Endothelial cell of umbilical vein (primary cell): Measurements from ENCODE around the gene LPP. TPM values are rescaled to one million over a fixed set of nuclear protein-coding genes. Genes with fewer than 3 reads are reported as not detected.

ENCODE experiments used
- BruUV-seq: library from RNA; stranded (reverse); fragments of 400-500 nt; replicated peaks from 2 replicates; lab custom pipeline; 2021; lab: Mats Ljungman, UMichigan
- CTCF ChIA-PET: fragments of 300-600, 350-600 bp; sonication (Branson Sonifier 250); formaldehyde crosslinking; loops from one replicate; lab custom pipeline; 2021; ENCODE audit warnings: antibody characterized with exemption, inconsistent platforms; lab: Charles Lee
- POLR2A ChIA-PET: fragments of 300-600, 350-600 bp; sonication (Branson Sonifier 250); formaldehyde crosslinking; loops from one replicate; lab custom pipeline; 2021; ENCODE audit warnings: antibody characterized with exemption, inconsistent platforms; lab: Charles Lee
- DNase-seq: peaks from one replicate; pipeline ENCODE4 v3.0.0-alpha.2; 2011; ENCODE audit warnings: low read depth, low spot score
- FAIRE-seq: peaks from 2 replicates; lab custom pipeline; 2011; peaks lifted over from hg19 to GRCh38; lab: Jason Lieb, UNC
- H2AFZ ChIP-seq: 2 replicates; pipeline ENCODE4 v1.6.0; 2012; ENCODE audit warnings: low read depth, low read length, control low read depth, inconsistent platforms
- H3K27ac ChIP-seq: 2 replicates; pipeline ENCODE4 v1.5.1; 2011; ENCODE audit warnings: low read depth, mild to moderate bottlenecking, control low read depth, low read length, moderate library complexity; ENCODE audit not compliant: insufficient read depth
- H3K27me3 ChIP-seq, 2 experiments: 2 replicates each; pipeline versions ENCODE4 v1.6.0 to v1.6.1; 2011; ENCODE audit warnings: low read length in 2 of 2, mixed read lengths in 1 of 2; ENCODE audit not compliant: control insufficient read depth in 2 of 2, insufficient read depth in 2 of 2
- H3K36me3 ChIP-seq, 2 experiments: 2 replicates in 1 of 2; 3 replicates in 1 of 2; pipeline ENCODE4 v1.5.1; 2011; ENCODE audit warnings: low read length in 2 of 2, mild to moderate bottlenecking in 1 of 2, moderate library complexity in 1 of 2; ENCODE audit not compliant: control insufficient read depth in 2 of 2, insufficient read depth in 2 of 2; ENCODE audit errors: extremely low read depth in 1 of 2
- H3K4me1 ChIP-seq: 3 replicates; pipeline ENCODE4 v1.5.1; 2011; ENCODE audit warnings: mild to moderate bottlenecking, low read length; ENCODE audit not compliant: control insufficient read depth, insufficient read depth; ENCODE audit errors: extremely low read depth
- H3K4me2 ChIP-seq: 2 replicates; pipeline ENCODE4 v1.6.1; 2011; ENCODE audit warnings: low read length, control low read depth, mixed read lengths; ENCODE audit not compliant: insufficient read depth
- H3K4me3 ChIP-seq, 3 experiments: fragments of 200-600 bp in 1 of 3; sonication (generic), shearing (Covaris generic) in 1 of 3; replicated peaks in 1 of 3; 2 replicates each; pipeline ENCODE4 v1.5.1; 2011 to 2016; ENCODE audit warnings: control low read depth in 3 of 3, low read length in 3 of 3, mild to moderate bottlenecking in 2 of 3, inconsistent platforms in 1 of 3, low read depth in 1 of 3, moderate library complexity in 1 of 3; ENCODE audit not compliant: insufficient read depth in 1 of 3
- H3K79me2 ChIP-seq: 2 replicates; pipeline ENCODE4 v1.6.0; 2012; ENCODE audit warnings: low read length, inconsistent platforms; ENCODE audit not compliant: control insufficient read depth, insufficient read depth
- H3K9ac ChIP-seq: replicated peaks from 2 replicates; pipeline ENCODE3; 2011; ENCODE audit warnings: low read length, control low read depth; ENCODE audit not compliant: insufficient read depth; ENCODE audit errors: extremely low read depth
- H3K9me1 ChIP-seq: replicated peaks from 3 replicates; pipeline ENCODE4 v1.6.0; 2011; ENCODE audit warnings: mild to moderate bottlenecking, low read length; ENCODE audit not compliant: control insufficient read depth, insufficient read depth; ENCODE audit errors: extremely low read depth
- H3K9me3 ChIP-seq: replicated peaks from 2 replicates; pipeline ENCODE4 v1.5.1; 2012; ENCODE audit warnings: low read length, inconsistent platforms; ENCODE audit not compliant: control insufficient read depth, insufficient read depth
- H4K20me1 ChIP-seq: replicated peaks from 2 replicates; pipeline ENCODE3; 2011; ENCODE audit warnings: mild to moderate bottlenecking, low read length; ENCODE audit not compliant: control insufficient read depth, insufficient read depth; ENCODE audit errors: extremely low read depth
- EZH2 ChIP-seq: IDR thresholded peaks from 2 replicates; pipeline ENCODE4 v1.6.1; 2012; ENCODE audit warnings: borderline replicate concordance, low read depth, mild to moderate bottlenecking, moderate library complexity, low read length, inconsistent platforms; ENCODE audit not compliant: severe bottlenecking
- FOS ChIP-seq: IDR thresholded peaks from 2 replicates; pipeline ENCODE4 v1.6.1; 2011; ENCODE audit warnings: mild to moderate bottlenecking, low read length, moderate library complexity, borderline replicate concordance; ENCODE audit not compliant: insufficient read depth
- GATA2 ChIP-seq: IDR thresholded peaks from 2 replicates; pipeline ENCODE4 v1.7.0; 2011; ENCODE audit warnings: low read depth, mild to moderate bottlenecking, moderate library complexity, mixed read lengths, low read length; ENCODE audit not compliant: insufficient read length, insufficient read depth
- JUN ChIP-seq: IDR thresholded peaks from 2 replicates; pipeline ENCODE4 v1.6.1; 2011; ENCODE audit warnings: borderline replicate concordance, low read depth; ENCODE audit not compliant: insufficient read length, insufficient read depth
- MYC ChIP-seq: IDR thresholded peaks from one replicate; pipeline ENCODE4 v1.6.1; 2011; ENCODE audit warnings: mild to moderate bottlenecking, low read depth, low read length
- POLR2A ChIP-seq: IDR thresholded peaks from 2 replicates; pipeline ENCODE4 v1.6.1; 2012; ENCODE audit warnings: low read depth, mild to moderate bottlenecking, control low read depth, low read length
- POLR2AphosphoS5 ChIP-seq: IDR thresholded peaks from 2 replicates; pipeline ENCODE4 v1.6.1; 2012; ENCODE audit warnings: low read depth, mild to moderate bottlenecking, control low read depth, low read length, moderate library complexity; ENCODE audit not compliant: insufficient read depth
- dilution Hi-C: fragments of 300-500 bp; cut with MboI; formaldehyde crosslinking; loops from one replicate; pipeline ENCODE4 v1.15.0; 2019; ENCODE audit warnings: low sequenced_read_pairs; ENCODE audit not compliant: extremely low pct_ligation_motif_present
- intact Hi-C: fragments of 100-400 bp; cut with micrococcal nuclease; formaldehyde crosslinking; loops from one replicate; pipeline ENCODE4 v1.10.0; 2022
- polyA plus RNA-seq, 4 experiments: library from polyadenylated mRNA; depleted of rRNA in 3 of 4; stranded (reverse) in 3 of 4; unstranded in 1 of 4; fragments of >200 nt; gene quantifications; 2 replicates each; pipeline versions ENCODE4 v1.2.1 to v1.2.3, GENCODE V29; 2011 to 2012; ENCODE audit warnings: missing spikeins in 1 of 4
- total RNA-seq: library from RNA; stranded (reverse); gene quantifications from 2 replicates; pipeline ENCODE4 v1.2.3, GENCODE V29; 2021
- TF ChIP-seq, protein P1 (sequence below), 2 donors: IDR thresholded peaks; 1 replicate in 1 of 2; 2 replicates in 1 of 2; pipeline ENCODE4 v1.5.1; 2011; ENCODE audit warnings: low read length in 2 of 2, mild to moderate bottlenecking in 2 of 2, moderate library complexity in 2 of 2, control low read depth in 1 of 2, inconsistent platforms in 1 of 2, low read depth in 1 of 2; ENCODE audit not compliant: insufficient read depth in 1 of 2; ENCODE audit errors: extremely low read depth in 1 of 2
- TF ChIP-seq, protein P2 (sequence below): IDR thresholded peaks from 2 replicates; pipeline ENCODE4 v1.6.1; 2011; ENCODE audit not compliant: insufficient read depth, insufficient read length

The LPP gene
- total and polyA plus RNA-seq, 2 donors (not counting 3 experiments of a cell fraction or from before 2014, with no cell fraction given) = 16.9 to 153 TPM

DNA sequence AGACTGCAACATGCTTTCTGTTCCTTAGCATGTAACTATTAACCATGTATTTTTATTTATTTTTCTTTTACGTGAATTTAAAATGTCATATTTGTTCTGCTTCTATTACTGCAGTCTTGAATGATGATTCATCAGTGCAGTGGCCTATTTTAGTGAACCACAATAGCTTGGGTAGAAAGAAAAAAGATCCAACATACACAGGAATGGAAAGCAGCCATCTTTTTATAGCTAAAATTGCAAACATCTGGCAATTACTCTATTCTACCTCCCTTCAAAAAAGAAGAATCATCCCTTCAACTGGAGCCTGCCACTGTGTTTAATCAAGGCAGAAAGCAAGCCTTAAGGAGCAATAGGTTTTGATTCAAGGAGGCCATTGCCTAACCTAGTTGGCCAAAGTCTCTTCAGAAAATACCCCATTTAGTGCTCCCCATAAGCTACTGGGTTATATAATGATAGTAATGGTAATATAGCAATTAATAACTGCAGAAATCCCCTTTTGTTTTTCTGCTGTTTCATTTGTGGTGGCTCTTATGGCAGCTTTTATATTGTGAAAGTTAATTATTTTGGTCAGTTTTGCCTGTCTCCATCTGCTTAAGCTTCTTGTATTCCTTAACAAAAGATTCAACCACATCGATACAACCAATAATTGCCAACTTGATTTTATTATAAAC, 267.3 kb downstream of the LPP start:
- ChIA-PET CTCF (interaction anchor here (0.8 to 1.3 kb wide), 3 partner anchors 10 to 681 kb away, joined by 3 to 5 read pairs (median 3); no protein-coding TSS in a partner anchor), POLR2A (no interaction called here)
- dilution Hi-C loops = no loop called here
- no peak overlapping the region for H3K4me3 ChIP-seq
- no peaks in the 10 kb centered on the region for H3K27me3 ChIP-seq
- no peak overlapping the region for H3K27ac ChIP-seq
- TF ChIP-seq FOS = peak; percentile 64
- TF ChIP-seq EZH2 = no peak
- TF ChIP-seq JUN = peak; percentile 42
- DNase-seq (peak; percentile 47), FAIRE-seq (peak; percentile 18)
- BruUV-seq = no TSS peak
- H2AFZ ChIP-seq = no peak overlapping the region
- H3K4me1 ChIP-seq = peaks cover 11% of the 10 kb centered on the region
- H3K9me3 ChIP-seq = no peaks in the 10 kb centered on the region
- H4K20me1 ChIP-seq = no peaks in the 10 kb centered on the region
- no peak overlapping the region for H3K9ac ChIP-seq
- H3K4me2 ChIP-seq = no peak overlapping the region
- no peaks in the 10 kb centered on the region for H3K36me3 ChIP-seq
- intact Hi-C loops = no loop called here
- no peaks in the 10 kb centered on the region for H3K9me1 ChIP-seq
- peaks cover 9% of the 10 kb centered on the region for H3K79me2 ChIP-seq

DNA sequence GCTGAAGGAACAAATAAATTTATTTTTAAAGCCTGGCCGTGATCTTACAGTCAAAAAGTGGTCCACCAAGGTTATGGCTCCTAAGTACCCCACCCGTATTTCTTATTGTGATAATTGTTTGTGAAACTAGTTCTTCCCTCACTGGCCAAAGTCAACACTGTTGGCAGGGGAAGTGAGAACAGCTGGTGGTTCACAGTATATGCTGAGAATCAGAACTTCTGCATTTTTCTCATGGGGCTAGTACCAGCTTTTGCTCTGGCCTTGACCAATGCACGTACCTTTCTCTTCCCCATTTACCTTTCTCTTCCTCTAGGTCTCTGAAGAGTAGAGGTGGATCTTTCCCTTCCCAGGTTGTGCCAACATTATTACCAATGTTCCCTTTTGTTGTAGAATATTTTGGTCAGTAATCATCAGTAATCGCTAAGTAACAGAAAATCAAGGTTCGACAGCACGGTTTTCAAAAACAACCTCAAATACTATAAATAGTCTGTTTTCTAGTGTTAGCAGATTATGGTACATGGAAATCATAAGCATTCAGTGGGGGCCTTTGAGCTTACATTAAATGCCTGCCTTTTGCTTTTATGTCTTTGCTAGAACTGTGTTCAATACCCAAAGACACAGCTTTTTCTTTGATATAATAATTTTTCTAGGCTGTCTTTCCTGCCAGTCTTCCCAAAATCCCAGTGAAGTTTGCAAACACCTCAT, 268.0 kb downstream of the LPP start:
- H3K27ac ChIP-seq = no peak overlapping the region
- dilution Hi-C loops (no loop called here), intact Hi-C loops (no loop called here)
- H3K9ac ChIP-seq = no peak overlapping the region
- CTCF ChIA-PET = interaction anchor here (1.3 kb wide), 2 partner anchors 33 to 682 kb away, joined by 3 to 5 read pairs; no protein-coding TSS in a partner anchor
- POLR2A ChIA-PET = no interaction called here
- no peaks in the 10 kb centered on the region for H3K9me1 ChIP-seq
- no TSS peak for BruUV-seq
- H3K79me2 ChIP-seq = peaks cover 12% of the 10 kb centered on the region
- no peaks in the 10 kb centered on the region for H3K36me3 ChIP-seq
- no peaks in the 10 kb centered on the region for H4K20me1 ChIP-seq
- no peak for FAIRE-seq
- no peak overlapping the region for H2AFZ ChIP-seq
- TF ChIP-seq, protein P1, sequence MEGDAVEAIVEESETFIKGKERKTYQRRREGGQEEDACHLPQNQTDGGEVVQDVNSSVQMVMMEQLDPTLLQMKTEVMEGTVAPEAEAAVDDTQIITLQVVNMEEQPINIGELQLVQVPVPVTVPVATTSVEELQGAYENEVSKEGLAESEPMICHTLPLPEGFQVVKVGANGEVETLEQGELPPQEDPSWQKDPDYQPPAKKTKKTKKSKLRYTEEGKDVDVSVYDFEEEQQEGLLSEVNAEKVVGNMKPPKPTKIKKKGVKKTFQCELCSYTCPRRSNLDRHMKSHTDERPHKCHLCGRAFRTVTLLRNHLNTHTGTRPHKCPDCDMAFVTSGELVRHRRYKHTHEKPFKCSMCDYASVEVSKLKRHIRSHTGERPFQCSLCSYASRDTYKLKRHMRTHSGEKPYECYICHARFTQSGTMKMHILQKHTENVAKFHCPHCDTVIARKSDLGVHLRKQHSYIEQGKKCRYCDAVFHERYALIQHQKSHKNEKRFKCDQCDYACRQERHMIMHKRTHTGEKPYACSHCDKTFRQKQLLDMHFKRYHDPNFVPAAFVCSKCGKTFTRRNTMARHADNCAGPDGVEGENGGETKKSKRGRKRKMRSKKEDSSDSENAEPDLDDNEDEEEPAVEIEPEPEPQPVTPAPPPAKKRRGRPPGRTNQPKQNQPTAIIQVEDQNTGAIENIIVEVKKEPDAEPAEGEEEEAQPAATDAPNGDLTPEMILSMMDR (IDR thresholded peaks at IDR 0.05; ENCODE audit: extremely low read depth in 1 of 2, insufficient read depth in 1 of 2, low read depth in 1 of 2, low read length in 2 of 2) = no peak
- no peak for TF ChIP-seq EZH2
- TF ChIP-seq, protein P2, sequence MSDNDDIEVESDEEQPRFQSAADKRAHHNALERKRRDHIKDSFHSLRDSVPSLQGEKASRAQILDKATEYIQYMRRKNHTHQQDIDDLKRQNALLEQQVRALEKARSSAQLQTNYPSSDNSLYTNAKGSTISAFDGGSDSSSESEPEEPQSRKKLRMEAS = no peak
- TF ChIP-seq MYC = no peak
- TF ChIP-seq JUN = no peak
- no peak for TF ChIP-seq GATA2
- no peak for TF ChIP-seq POLR2A
- TF ChIP-seq POLR2AphosphoS5 = no peak
- TF ChIP-seq FOS = no peak
- no peaks in the 10 kb centered on the region for H3K27me3 ChIP-seq
- H3K4me1 ChIP-seq = peaks cover 11% of the 10 kb centered on the region
- H3K9me3 ChIP-seq = no peaks in the 10 kb centered on the region
- H3K4me2 ChIP-seq = no peak overlapping the region
- no peak for DNase-seq
- no peak overlapping the region for H3K4me3 ChIP-seq
